PC-3 (cell line): ENCODE data around the gene SOX6. TPM values are rescaled to one million over a fixed set of nuclear protein-coding genes. Genes with fewer than 3 reads are reported as not detected.

Source experiments
- ATAC-seq: fragments of 200-7000 bp; cut with Tn5 transposase; 2 replicates; pipeline ENCODE4 v1.9.1; 2020; ENCODE audit warnings: mild to moderate bottlenecking, moderate library complexity
- BruUV-seq: library from RNA; stranded (reverse); fragments of 400-500 nt; replicated peaks from 2 replicates; lab custom pipeline; 2021; lab: Mats Ljungman, UMichigan
- CTCF ChIA-PET: fragments of 300-600 bp; sonication (Branson Sonifier 250); formaldehyde crosslinking; loops from one replicate; lab custom pipeline; 2022; ENCODE audit warnings: antibody characterized with exemption; lab: Charles Lee
- POLR2A ChIA-PET: fragments of 300-600 bp; sonication (Branson Sonifier 250); formaldehyde crosslinking; loops from one replicate; lab custom pipeline; 2022; ENCODE audit warnings: antibody characterized with exemption; ENCODE audit not compliant: unreplicated experiment; lab: Charles Lee
- DNase-seq: peaks from one replicate; pipeline ENCODE4 v3.0.0-alpha.2; 2015
- H2AFZ ChIP-seq: fragments of 300-600 bp; sonication (generic); 2 replicates; pipeline ENCODE4 v1.6.0; 2016; ENCODE audit warnings: antibody characterized with exemption, low read length
- H3F3A ChIP-seq: fragments of 300-600 bp; sonication (generic); one replicate; pipeline ENCODE4 v1.6.0; 2017; ENCODE audit warnings: antibody characterized with exemption, low read length, control low read depth, mild to moderate bottlenecking; ENCODE audit not compliant: unreplicated experiment
- H3K27ac ChIP-seq: fragments of 300-600 bp; sonication (generic); 2 replicates; pipeline ENCODE4 v1.5.1; 2016; ENCODE audit warnings: mild to moderate bottlenecking, low read length
- H3K27me3 ChIP-seq: fragments of 300-600 bp; sonication (generic); 2 replicates; pipeline ENCODE4 v1.6.1; 2016; ENCODE audit warnings: low read length, mixed read lengths
- H3K36me3 ChIP-seq: fragments of 300-600 bp; sonication (generic); 2 replicates; pipeline ENCODE4 v1.6.1; 2016; ENCODE audit warnings: low read depth, mixed run types, low read length, mixed read lengths
- H3K4me1 ChIP-seq: fragments of 300-600 bp; sonication (generic); 2 replicates; pipeline ENCODE4 v1.5.1; 2016; ENCODE audit warnings: low read length; ENCODE audit not compliant: insufficient read depth
- H3K4me2 ChIP-seq: fragments of 300-600 bp; sonication (generic); 2 replicates; pipeline ENCODE4 v1.6.0; 2016; ENCODE audit warnings: low read length
- H3K4me3 ChIP-seq: fragments of 300-600 bp; sonication (generic); 2 replicates; pipeline ENCODE4 v1.5.1; 2016; ENCODE audit warnings: mild to moderate bottlenecking, low read length, mixed read lengths
- H3K79me2 ChIP-seq: fragments of 300-600 bp; sonication (generic); 2 replicates; pipeline ENCODE4 v1.6.1; 2017; ENCODE audit warnings: low read length, mixed read lengths
- H3K9ac ChIP-seq: fragments of 300-600 bp; sonication (generic); 2 replicates; pipeline ENCODE4 v1.6.0; 2016; ENCODE audit warnings: mild to moderate bottlenecking, low read length
- H3K9me2 ChIP-seq: fragments of 300-600 bp; sonication (generic); replicated peaks from 2 replicates; pipeline ENCODE4 v1.6.1; 2016; ENCODE audit warnings: mixed run types, low read length, mixed read lengths
- H3K9me3 ChIP-seq: fragments of 300-600 bp; sonication (generic); 2 replicates; pipeline ENCODE4 v1.6.1; 2016; ENCODE audit warnings: low read length, mixed read lengths
- H4K20me1 ChIP-seq: fragments of 300-600 bp; sonication (generic); 2 replicates; pipeline ENCODE4 v1.6.1; 2016; ENCODE audit warnings: low read length, mixed read lengths
- CTCF ChIP-seq: fragments of 300-600 bp; sonication (generic); conservative IDR thresholded peaks from 2 replicates; pipeline ENCODE4 v1.5.1; 2017; ENCODE audit warnings: antibody characterized with exemption, low read depth, mild to moderate bottlenecking, low read length
- EZH2 ChIP-seq: fragments of 300-600 bp; sonication (generic); IDR thresholded peaks from one replicate; pipeline ENCODE4 v1.6.1; 2017; ENCODE audit warnings: antibody characterized with exemption, mild to moderate bottlenecking, low read length; ENCODE audit not compliant: unreplicated experiment
- EZH2phosphoT487 ChIP-seq: fragments of 300-600 bp; sonication (generic); IDR thresholded peaks from 2 replicates; pipeline ENCODE4 v1.6.1; 2018; ENCODE audit warnings: mild to moderate bottlenecking, antibody characterized with exemption, low read length, borderline replicate concordance
- intact Hi-C: fragments of 100-400 bp; cut with micrococcal nuclease; formaldehyde crosslinking; loops from 2 replicates; pipeline ENCODE4 v1.9.0; 2023
- total RNA-seq: library from RNA; depleted of rRNA; stranded (reverse); fragments of >200 nt; gene quantifications from 2 replicates; pipeline ENCODE4 v1.2.3, GENCODE V29; 2014

SOX6 gene
- total RNA-seq, 1 experiment from 2014 or later: not detected

- intact Hi-C loops: no loop called here
- H3K36me3 ChIP-seq: no peaks in the 10 kb centered on the region
- BruUV-seq: no TSS peak
- no peaks in the 10 kb centered on the region for H3K4me1 ChIP-seq
- H2AFZ ChIP-seq: no peak overlapping the region
- no peaks in the 10 kb centered on the region for H3F3A ChIP-seq
- no peak overlapping the region for H3K27ac ChIP-seq
- no peaks in the 10 kb centered on the region for H3K9me2 ChIP-seq
- 0 out of 2 replicates have a peak, but pooled peaks cover 3% of the 10 kb centered on the region for H3K9me3 ChIP-seq
- no peak for TF ChIP-seq EZH2
- no peak for TF ChIP-seq EZH2phosphoT487
- no peak for TF ChIP-seq CTCF
- no peaks in the 10 kb centered on the region for H3K27me3 ChIP-seq
- no peak overlapping the region for H3K9ac ChIP-seq
- H3K4me3 ChIP-seq: no peak overlapping the region
- H3K79me2 ChIP-seq: no peaks in the 10 kb centered on the region
- no peaks in the 10 kb centered on the region for H4K20me1 ChIP-seq
- DNase-seq (no peak), ATAC-seq (no peak)
- no peak overlapping the region for H3K4me2 ChIP-seq
- ChIA-PET CTCF (no interaction called here), POLR2A (no interaction called here)
Observed at GRCh38 chr11:16058671-16059070, 297.7 kb downstream of the SOX6 start.

DNA sequence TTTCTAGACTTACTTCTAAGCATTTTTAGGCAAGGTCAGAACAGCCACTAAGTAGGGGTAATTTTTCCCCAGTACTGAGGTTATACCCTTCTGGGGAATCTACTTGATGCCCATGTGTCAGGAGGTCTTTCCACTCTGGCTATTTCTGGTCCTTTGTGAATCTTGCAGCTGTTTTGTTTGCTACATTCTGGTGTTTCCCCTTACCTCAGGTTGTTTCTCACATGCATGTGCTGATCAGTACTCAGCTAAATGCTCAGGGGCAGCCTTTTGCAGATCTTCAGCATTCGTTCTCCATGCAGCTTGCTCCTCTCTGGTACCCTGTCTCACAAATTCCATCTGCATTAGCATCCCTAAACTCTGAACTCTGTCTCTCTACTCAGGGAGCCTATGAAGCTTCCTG lies 303.6 kb downstream of the SOX6 start:
- no peaks in the 10 kb centered on the region for H3F3A ChIP-seq
- no peak overlapping the region for H3K4me3 ChIP-seq
- H3K4me1 ChIP-seq: no peaks in the 10 kb centered on the region
- no peak overlapping the region for H3K4me2 ChIP-seq
- no peak overlapping the region for H3K27ac ChIP-seq
- POLR2A ChIA-PET: no interaction called here
- no peaks in the 10 kb centered on the region for H4K20me1 ChIP-seq
- TF ChIP-seq CTCF (no peak), EZH2 (no peak), EZH2phosphoT487 (no peak)
- no peaks in the 10 kb centered on the region for H3K79me2 ChIP-seq
- H3K36me3 ChIP-seq: no peaks in the 10 kb centered on the region
- CTCF ChIA-PET: no interaction called here
- no peak for ATAC-seq
- no peak overlapping the region for H3K9ac ChIP-seq
- BruUV-seq: no TSS peak
- DNase-seq: no peak
- no peaks in the 10 kb centered on the region for H3K9me2 ChIP-seq
- H2AFZ ChIP-seq: no peak overlapping the region
- H3K27me3 ChIP-seq: no peaks in the 10 kb centered on the region
- H3K9me3 ChIP-seq: no peaks in the 10 kb centered on the region
- intact Hi-C loops: no loop called here

GRCh38 chr11:16049611-16050010 lies 306.7 kb downstream of the SOX6 start:
- Histone ChIP-seq H3F3A (no peaks in the 10 kb centered on the region), H3K27me3 (no peaks in the 10 kb centered on the region), H3K4me3 (no peak overlapping the region), H3K79me2 (no peaks in the 10 kb centered on the region), H3K9me2 (no peaks in the 10 kb centered on the region), H3K4me1 (no peaks in the 10 kb centered on the region), H3K4me2 (no peak overlapping the region), H2AFZ (no peak overlapping the region), H3K36me3 (no peaks in the 10 kb centered on the region), H3K27ac (no peak overlapping the region), H4K20me1 (no peaks in the 10 kb centered on the region), H3K9me3 (no peaks in the 10 kb centered on the region), H3K9ac (no peak overlapping the region)
- POLR2A ChIA-PET: no interaction called here
- DNase-seq: no peak
- intact Hi-C loops: no loop called here
- TF ChIP-seq EZH2 (no peak), CTCF (no peak), EZH2phosphoT487 (no peak)
- no peak for ATAC-seq
- CTCF ChIA-PET: no interaction called here
- no TSS peak for BruUV-seq
